NCI-H2227 (cell line): ENCODE measurements around the gene LYPD5.
A peak's percentile ranks its signal among the peaks of the same experiment; 100 is the strongest.
"Not testable (repeated sequence)": the region's sequence is repeated elsewhere in the genome, so short reads cannot be mapped to it uniquely, and the experiment has no call there.

Source experiments
- DNase-seq: peaks from one replicate; lab custom pipeline; 2025; ENCODE audit not compliant: unreplicated experiment; lab: John Stamatoyannopoulos, UW

The LYPD5 gene, protein sequence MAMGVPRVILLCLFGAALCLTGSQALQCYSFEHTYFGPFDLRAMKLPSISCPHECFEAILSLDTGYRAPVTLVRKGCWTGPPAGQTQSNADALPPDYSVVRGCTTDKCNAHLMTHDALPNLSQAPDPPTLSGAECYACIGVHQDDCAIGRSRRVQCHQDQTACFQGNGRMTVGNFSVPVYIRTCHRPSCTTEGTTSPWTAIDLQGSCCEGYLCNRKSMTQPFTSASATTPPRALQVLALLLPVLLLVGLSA

GRCh38 chr19:43802216-43802951 is at the start of gene LYPD5:
Gene LYPD5, minus strand, starts transcription at chr19:43802447. Its CDS starts 67 bp downstream, at chr19:43802380.
- no peak for DNase-seq

- DNase-seq = no peak
Measured at GRCh38 chr19:43848821-43849220, 46.6 kb upstream of the LYPD5 start.

- no peak for DNase-seq
Measured at GRCh38 chr19:43847884-43848283, 45.6 kb upstream of the LYPD5 start.

DNA sequence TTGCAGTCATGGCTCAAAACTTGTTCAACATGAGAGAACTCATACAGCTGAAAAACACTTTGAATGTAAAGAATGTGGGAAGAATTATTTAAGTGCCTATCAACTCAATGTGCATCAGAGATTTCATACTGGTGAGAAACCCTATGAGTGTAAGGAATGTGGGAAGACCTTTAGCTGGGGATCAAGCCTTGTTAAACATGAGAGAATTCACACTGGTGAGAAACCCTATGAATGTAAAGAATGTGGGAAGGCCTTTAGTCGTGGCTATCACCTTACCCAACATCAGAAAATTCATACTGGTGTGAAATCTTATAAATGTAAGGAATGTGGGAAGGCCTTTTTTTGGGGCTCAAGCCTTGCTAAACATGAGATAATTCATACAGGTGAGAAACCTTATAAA is 45.0 kb upstream of the LYPD5 start:
- DNase-seq = no peak

DNA sequence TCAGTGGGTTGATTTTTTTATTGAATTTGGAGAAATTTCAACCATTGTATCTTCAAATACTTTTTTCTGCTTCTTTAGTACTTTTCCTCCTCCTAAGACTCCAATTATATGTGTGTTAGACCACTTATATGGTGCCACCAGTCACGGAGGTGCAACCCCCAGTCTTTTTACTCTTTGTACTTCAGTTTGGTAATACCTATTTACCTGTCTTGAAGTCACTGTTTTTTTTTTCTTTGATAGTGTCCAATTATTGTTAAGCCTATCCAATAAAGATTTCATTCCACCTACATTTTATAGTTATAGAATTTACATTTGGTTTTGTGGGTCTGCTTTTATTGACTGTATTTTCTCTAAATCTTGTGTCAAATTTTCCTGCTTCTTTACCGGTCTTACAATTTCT is 39.8 kb upstream of the LYPD5 start:
- no peak for DNase-seq

DNA sequence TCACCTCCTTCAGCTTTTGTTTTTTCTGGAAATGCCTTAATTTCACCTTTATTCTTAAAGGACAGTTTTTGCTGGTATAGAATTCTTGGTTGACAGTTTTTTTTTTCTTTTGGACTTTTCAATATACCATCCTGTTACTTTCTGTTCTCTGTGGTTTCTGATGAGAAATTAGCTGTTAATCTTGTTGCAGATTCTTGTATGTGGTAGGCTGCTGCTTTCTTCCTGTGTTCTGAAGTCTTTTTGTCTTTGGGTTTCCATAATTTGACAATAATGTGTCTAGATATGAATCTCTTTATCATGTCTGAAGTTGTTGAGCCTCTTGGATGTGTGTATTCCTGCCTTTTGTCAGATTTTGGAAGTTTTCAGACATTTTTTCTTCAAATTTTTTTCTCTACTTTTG is 36.9 kb upstream of the LYPD5 start:
- no peak for DNase-seq

DNA sequence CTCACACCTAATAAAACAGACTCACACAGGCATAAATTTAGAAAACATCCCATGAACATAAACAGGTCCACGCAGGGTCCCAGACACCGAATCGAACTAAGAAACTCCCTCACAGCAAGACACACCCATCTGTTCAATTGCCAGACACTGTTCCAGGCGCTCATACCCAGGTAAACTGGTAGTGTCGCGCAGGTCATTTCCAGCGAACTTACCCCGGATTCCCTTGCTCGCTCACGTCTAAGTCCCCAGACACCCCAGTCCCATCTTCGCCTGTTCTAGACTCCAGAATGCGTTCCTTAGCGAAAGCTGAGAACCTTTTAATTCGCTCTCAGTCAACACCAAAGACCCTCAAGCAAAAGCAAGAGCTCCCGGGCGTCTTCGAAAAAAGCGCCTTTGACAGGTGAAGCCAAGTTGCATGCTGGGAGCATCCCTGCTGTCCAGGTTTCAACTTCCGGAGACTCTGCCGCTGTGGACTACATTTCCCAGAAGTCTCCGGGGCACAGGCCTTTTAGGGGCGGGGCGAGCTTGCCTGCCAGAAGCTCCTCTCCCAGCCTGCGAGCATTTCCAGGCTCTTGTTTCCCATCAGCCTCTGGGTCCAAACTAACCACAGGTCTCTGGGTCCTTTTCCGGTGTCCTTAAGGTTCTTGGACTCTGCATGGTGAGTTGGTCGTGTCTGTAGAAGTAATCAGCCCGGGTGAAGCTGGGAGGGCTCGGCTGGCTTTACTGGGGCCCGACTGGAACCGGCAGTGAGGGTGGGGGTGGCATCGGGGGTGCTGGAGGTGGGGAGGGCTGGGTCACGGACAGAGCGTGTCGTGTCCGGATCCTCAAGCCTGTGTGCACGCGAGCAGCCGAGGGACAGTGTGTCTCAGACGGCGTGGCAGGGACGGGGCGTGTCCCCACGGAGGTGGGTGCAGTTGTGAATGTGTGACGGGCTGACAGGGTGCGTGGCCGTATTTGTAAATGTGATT is 24.8 kb upstream of the LYPD5 start, which contains the start of gene ZNF283:
Gene ZNF283, plus strand, starts transcription at position 535 of the 968 bp plus-strand sequence. CDS start 6,184 bp downstream, outside the sequence.
- DNase-seq = peak; percentile 93

- DNase-seq = not testable (repeated sequence)
Measured at GRCh38 chr19:43824572-43824971, 22.3 kb upstream of the LYPD5 start.

GRCh38 chr19:43823856-43824255 is 21.6 kb upstream of the LYPD5 start:
- not testable (repeated sequence) for DNase-seq

DNA sequence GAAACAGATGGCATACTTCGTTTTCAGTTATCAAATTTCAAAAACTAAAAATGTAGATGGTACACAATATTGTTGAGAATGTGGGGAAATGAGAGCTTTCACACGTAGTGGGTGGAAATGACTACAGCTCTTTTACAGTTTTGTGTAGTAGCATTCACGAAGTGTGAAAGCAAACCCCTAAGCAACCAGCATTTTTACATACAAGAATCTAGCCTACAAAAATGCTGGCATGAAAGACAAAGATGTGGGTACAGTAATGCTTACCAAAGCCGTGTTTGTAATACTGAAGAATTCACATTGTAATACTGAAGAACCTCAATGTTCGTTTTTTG is 18.6 kb upstream of the LYPD5 start:
- no peak for DNase-seq

DNA sequence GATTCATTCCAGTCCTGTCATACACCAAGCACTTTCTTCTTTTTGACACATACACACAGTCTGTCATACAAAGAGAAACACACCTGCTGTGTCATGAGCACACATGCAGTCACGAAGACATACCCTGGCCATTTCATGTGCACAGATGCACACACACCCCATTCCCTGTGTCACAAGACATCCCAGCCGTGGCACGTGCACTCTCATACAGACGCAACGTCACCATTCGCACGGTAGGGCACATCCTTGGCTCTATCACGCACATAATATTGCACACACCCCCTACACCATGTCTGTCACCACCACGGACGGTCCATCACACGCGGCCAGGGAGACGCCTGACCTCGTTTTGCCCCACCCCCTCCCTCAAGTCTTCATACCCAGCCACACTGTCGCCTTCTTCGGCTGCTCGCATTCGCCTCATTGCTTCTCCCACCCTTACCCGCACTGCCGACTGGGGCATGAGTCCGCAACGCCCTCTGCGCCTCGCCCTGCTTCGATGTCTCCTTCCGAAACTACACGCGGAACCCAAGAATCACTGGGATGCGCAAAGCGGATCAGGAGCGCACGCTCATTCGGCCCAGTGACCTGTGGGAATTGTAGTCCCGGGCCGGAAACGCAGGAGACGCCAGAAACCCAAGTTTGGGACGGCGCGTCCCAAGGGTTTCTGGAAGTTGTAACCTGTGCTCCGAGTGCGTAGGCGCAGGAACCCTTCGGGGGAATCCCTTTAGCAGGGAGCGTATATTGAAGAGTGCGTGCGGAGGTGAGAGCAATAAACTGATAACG is 18.0 kb upstream of the LYPD5 start:
- no peak for DNase-seq

DNA sequence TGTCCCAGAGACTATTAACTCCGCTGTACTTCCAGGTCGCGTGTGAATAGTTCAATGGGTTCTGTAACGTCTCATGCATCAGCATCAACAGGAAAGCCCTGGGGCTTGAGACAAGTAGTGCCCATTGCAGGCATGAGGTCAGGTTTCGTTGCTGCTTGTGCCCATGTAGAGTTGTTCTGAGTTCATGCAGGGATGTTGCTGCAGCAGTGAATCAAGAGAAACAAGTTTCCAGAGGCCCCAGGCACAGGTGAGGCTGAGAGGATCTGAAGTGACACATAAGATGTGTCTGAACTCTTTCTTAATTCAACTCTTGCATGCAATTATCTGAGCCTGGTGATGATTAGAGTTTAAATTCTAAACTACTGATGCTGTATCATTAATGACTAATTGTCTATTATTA is 16.3 kb upstream of the LYPD5 start:
- DNase-seq = no peak

- not testable (repeated sequence) for DNase-seq
Measured at GRCh38 chr19:43817454-43817853, 15.2 kb upstream of the LYPD5 start.

- no peak for DNase-seq
Measured at GRCh38 chr19:43814663-43815352, 12.6 kb upstream of the LYPD5 start.

- DNase-seq = no peak
Measured at GRCh38 chr19:43812688-43813087, 10.4 kb upstream of the LYPD5 start.

- no peak for DNase-seq
Measured at GRCh38 chr19:43812259-43812658, 10.0 kb upstream of the LYPD5 start.

GRCh38 chr19:43811837-43812236 is 9.6 kb upstream of the LYPD5 start:
- no peak for DNase-seq

DNA sequence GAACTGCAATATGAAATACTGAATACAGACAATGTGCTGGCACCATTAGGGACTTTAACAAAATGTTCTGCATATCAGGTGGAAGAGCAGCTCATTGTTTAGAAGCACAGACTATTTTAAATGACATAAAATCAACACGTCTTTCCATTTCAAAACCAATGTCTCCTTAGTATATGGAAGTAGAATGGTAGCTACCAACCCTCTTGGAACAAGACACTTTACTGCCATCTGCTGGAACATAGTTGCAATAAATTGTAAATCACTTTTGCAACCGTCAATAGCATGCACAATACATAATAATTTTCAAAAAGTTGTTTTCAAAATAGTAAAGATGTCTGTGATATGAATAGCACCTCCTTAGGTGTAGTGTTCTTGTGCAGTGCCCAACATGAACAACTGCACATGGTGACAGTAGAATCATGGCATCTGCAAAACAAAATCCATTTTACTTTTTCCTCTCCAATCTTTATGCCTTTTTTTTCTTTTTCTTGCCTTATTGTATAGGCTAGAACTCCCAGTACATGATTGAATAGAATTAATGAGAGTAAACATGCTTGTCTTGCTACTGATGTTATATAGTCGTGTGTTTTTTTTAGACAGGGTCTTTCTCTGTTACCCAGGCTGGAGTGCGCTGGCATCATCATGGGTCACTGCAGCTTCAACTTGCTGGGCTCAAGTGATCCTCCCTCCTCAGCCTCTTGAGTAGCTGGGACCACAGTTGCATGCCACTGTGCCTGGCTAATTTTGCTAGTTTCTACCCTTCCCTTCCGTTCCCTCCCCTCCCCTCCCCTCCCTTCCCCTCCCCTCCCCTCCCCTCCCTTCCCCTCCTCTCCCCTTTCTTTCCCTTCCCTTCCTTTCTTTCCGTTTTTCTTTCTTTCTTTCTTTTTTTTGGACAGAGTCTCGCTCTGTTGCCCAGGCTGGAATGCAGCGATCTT is 7.8 kb upstream of the LYPD5 start:
- DNase-seq = peak; percentile 15

- DNase-seq = no peak
Measured at GRCh38 chr19:43807651-43808050, 5.4 kb upstream of the LYPD5 start.
